Hepatocyte (in vitro differentiated cells): Measurements from ENCODE around the gene SP100. TPM values are rescaled to one million over a fixed set of nuclear protein-coding genes. Genes with fewer than 3 reads are reported as not detected.

Experiments
- DNase-seq: peaks from one replicate; pipeline ENCODE4 v3.0.0-alpha.2; 2016; ENCODE audit warnings: low spot score
- H2AFZ ChIP-seq: fragments of 200-600 bp; sonication (generic); 2 replicates; pipeline ENCODE4 v1.6.0; 2016; ENCODE audit warnings: antibody characterized with exemption, mild to moderate bottlenecking
- H3K27ac ChIP-seq: fragments of 200-600 bp; sonication (generic); 2 replicates; pipeline ENCODE4 v1.5.1; 2016; ENCODE audit warnings: mild to moderate bottlenecking
- H3K27me3 ChIP-seq: fragments of 200-600 bp; sonication (generic); 2 replicates; pipeline ENCODE4 v1.6.1; 2016
- H3K36me3 ChIP-seq: fragments of 200-600 bp; sonication (generic); replicated peaks from 2 replicates; pipeline ENCODE4 v1.5.1; 2016; ENCODE audit warnings: low read depth; ENCODE audit not compliant: insufficient read depth
- H3K4me1 ChIP-seq: fragments of 200-600 bp; sonication (generic); 2 replicates; pipeline ENCODE4 v1.5.1; 2016; ENCODE audit warnings: mild to moderate bottlenecking, moderate library complexity; ENCODE audit not compliant: insufficient read depth
- H3K4me2 ChIP-seq: fragments of 200-600 bp; sonication (generic); 2 replicates; pipeline ENCODE4 v1.6.0; 2016
- H3K4me3 ChIP-seq: fragments of 200-600 bp; sonication (generic); 2 replicates; pipeline ENCODE4 v1.5.1; 2016; ENCODE audit warnings: mild to moderate bottlenecking
- H3K79me2 ChIP-seq: fragments of 200-600 bp; sonication (generic); 2 replicates; pipeline ENCODE4 v1.6.0; 2017; ENCODE audit warnings: mild to moderate bottlenecking
- H3K9me2 ChIP-seq: fragments of 200-600 bp; sonication (generic); replicated peaks from 2 replicates; pipeline ENCODE4 v1.6.0; 2017; ENCODE audit warnings: mild to moderate bottlenecking; ENCODE audit not compliant: insufficient read depth
- H3K9me3 ChIP-seq: fragments of 200-600 bp; sonication (generic); 2 replicates; pipeline ENCODE4 v1.5.1; 2016; ENCODE audit warnings: low read depth, mild to moderate bottlenecking
- H4K20me1 ChIP-seq: fragments of 200-600 bp; sonication (generic); 2 replicates; pipeline ENCODE4 v1.6.0; 2016; ENCODE audit warnings: mild to moderate bottlenecking; ENCODE audit not compliant: insufficient read depth, poor library complexity, severe bottlenecking
- CTCF ChIP-seq: fragments of 200-600 bp; sonication (generic); IDR thresholded peaks from 2 replicates; pipeline ENCODE4 v1.5.1; 2016; ENCODE audit warnings: antibody characterized with exemption, mild to moderate bottlenecking; ENCODE audit not compliant: poor library complexity
- EZH2 ChIP-seq: fragments of 200-600 bp; sonication (generic); IDR thresholded peaks from 2 replicates; pipeline ENCODE4 v1.6.1; 2016; ENCODE audit warnings: antibody characterized with exemption, mild to moderate bottlenecking, borderline replicate concordance
- EZH2phosphoT487 ChIP-seq: fragments of 200-600 bp; sonication (generic); IDR thresholded peaks from one replicate; pipeline ENCODE4 v1.6.1; 2018; ENCODE audit warnings: antibody characterized with exemption, mild to moderate bottlenecking, low read depth, moderate library complexity; ENCODE audit not compliant: unreplicated experiment, severe bottlenecking
- WGBS: methylation state at CpG from one replicate; pipeline ENCODE4 v1.1.6; 2016; ENCODE audit warnings: low lambda C conversion rate; ENCODE audit errors: missing lambda C conversion rate; 5-methylcytosine and 5-hydroxymethylcytosine counted together
- polyA plus RNA-seq: library from polyadenylated mRNA; unstranded; fragments of >200 nt; fragmentation: Nextera tagmentation; extraction: Ambion mirVana; gene quantifications from 2 replicates; pipeline ENCODE4 v1.2.1, GENCODE V29; 2016
- total RNA-seq: library from RNA; depleted of rRNA; stranded (reverse); fragments of >200 nt; gene quantifications from 2 replicates; pipeline ENCODE4 v1.2.3, GENCODE V29; 2014

Gene SP100
- total and polyA plus RNA-seq, 2 experiments from 2014 or later = 30.5 to 42.2 TPM

DNA sequence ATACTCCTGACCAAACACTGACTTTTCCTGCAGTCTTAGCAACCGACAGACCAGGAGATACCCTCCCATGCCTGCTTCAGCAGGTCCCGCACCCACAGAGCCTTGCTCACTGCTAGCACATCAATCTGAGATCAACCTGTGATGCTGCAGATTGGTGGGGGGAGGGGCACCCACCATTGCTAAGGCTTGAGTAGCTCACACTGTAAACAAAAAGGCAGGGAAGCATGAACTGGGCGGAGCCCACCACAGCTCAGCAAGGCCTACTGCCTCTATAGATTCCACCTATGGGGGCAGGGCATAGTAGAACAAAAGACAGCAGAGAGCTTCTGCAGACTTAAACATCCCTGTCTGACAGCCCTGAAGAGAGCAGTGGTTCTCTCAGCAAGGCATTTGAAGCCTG, 109.7 kb downstream of the SP100 start:
- Histone ChIP-seq H3K4me1 (no peaks in the 10 kb centered on the region), H3K36me3 (no peaks in the 10 kb centered on the region), H3K27me3 (no peaks in the 10 kb centered on the region), H3K9me3 (no peaks in the 10 kb centered on the region), H3K9me2 (no peaks in the 10 kb centered on the region), H3K79me2 (no peaks in the 10 kb centered on the region), H4K20me1 (no peaks in the 10 kb centered on the region), H3K4me3 (no peak overlapping the region), H3K4me2 (no peak overlapping the region), H2AFZ (no peak overlapping the region), H3K27ac (no peak overlapping the region)
- WGBS = 98% methylated on average over 3 of the region's 3 CpGs
- TF ChIP-seq EZH2 = no peak
- TF ChIP-seq EZH2phosphoT487 = no peak
- TF ChIP-seq CTCF = no peak
- no peak for DNase-seq

- 79% methylated on average over 4 of the region's 4 CpGs for WGBS
- H3K9me3 ChIP-seq = no peaks in the 10 kb centered on the region
Observed at GRCh38 chr2:230537531-230537976, 121.6 kb downstream of the SP100 start.

DNA sequence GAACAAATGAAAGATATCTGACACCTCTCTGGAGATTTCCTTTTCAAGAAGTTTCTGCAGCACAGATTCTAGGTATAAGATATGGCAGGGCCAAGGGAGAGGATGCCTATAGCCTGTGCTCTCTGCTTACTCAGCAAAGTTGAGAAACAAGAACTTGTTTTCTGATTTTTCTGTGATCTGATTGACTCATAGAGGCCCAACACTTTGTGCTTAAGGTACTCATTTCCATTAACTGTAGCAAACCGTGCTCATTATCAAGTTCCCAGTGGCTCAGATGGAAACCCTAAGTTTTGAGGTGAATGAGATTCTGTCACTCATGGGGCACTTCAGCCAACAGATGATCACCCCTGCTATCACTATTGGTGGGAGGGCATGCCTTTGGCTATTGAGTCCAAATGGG, 124.3 kb downstream of the SP100 start:
- Histone ChIP-seq H3K4me1 (no peaks in the 10 kb centered on the region), H3K27me3 (no peaks in the 10 kb centered on the region), H3K9me3 (no peaks in the 10 kb centered on the region), H3K9me2 (no peaks in the 10 kb centered on the region), H3K36me3 (no peaks in the 10 kb centered on the region), H4K20me1 (no peaks in the 10 kb centered on the region), H3K4me2 (no peak overlapping the region), H2AFZ (no peak overlapping the region), H3K27ac (no peak overlapping the region), H3K79me2 (no peaks in the 10 kb centered on the region), H3K4me3 (no peak overlapping the region)
- WGBS = 78% methylated on average over 1 of the region's 1 CpG
- no peak for DNase-seq
- TF ChIP-seq EZH2 (no peak), EZH2phosphoT487 (no peak)

More at GRCh38 chr2:230537531-230537976, 121.6 kb downstream of the SP100 start:
- Histone ChIP-seq H3K4me2 (no peak overlapping the region), H3K4me1 (no peaks in the 10 kb centered on the region), H3K27me3 (no peaks in the 10 kb centered on the region), H3K79me2 (no peaks in the 10 kb centered on the region), H3K27ac (no peak overlapping the region), H4K20me1 (no peaks in the 10 kb centered on the region), H3K9me2 (no peaks in the 10 kb centered on the region), H3K36me3 (no peaks in the 10 kb centered on the region), H3K4me3 (no peak overlapping the region), H2AFZ (no peak overlapping the region)
- TF ChIP-seq CTCF (no peak), EZH2phosphoT487 (no peak)
- no peak for DNase-seq

- Histone ChIP-seq H3K36me3 (no peaks in the 10 kb centered on the region), H3K4me3 (no peak overlapping the region), H4K20me1 (no peaks in the 10 kb centered on the region), H2AFZ (no peak overlapping the region), H3K27ac (no peak overlapping the region), H3K4me1 (no peaks in the 10 kb centered on the region), H3K9me3 (no peaks in the 10 kb centered on the region), H3K9me2 (no peaks in the 10 kb centered on the region), H3K27me3 (no peaks in the 10 kb centered on the region), H3K4me2 (no peak overlapping the region), H3K79me2 (no peaks in the 10 kb centered on the region)
- DNase-seq = no peak
- 57% methylated on average over 3 of the region's 3 CpGs for WGBS
- TF ChIP-seq EZH2phosphoT487 = no peak
- TF ChIP-seq CTCF = no peak
- no peak for TF ChIP-seq EZH2
Observed at GRCh38 chr2:230541934-230542380, 126.0 kb downstream of the SP100 start.
